IMR-90 (cell line): Measurements from ENCODE around the gene NOTO. TPM values are rescaled to one million over a fixed set of nuclear protein-coding genes. Genes with fewer than 3 reads are reported as not detected.

Experiments used
- ATAC-seq: fragments of 200-7000 bp; cut with Tn5 transposase; 2 replicates; pipeline ENCODE4 v1.9.1; 2020; ENCODE audit warnings: low read depth, mild to moderate bottlenecking, moderate library complexity
- BruUV-seq: library from RNA; stranded (reverse); fragments of 400-500 nt; replicated peaks from 2 replicates; lab custom pipeline; 2021; lab: Mats Ljungman, UMichigan
- CTCF ChIA-PET: fragments of 300-600 bp; formaldehyde crosslinking; extraction: SDS; loops from one replicate; lab custom pipeline; 2021; ENCODE audit warnings: antibody characterized with exemption; lab: Yijun Ruan, JAX
- POLR2A ChIA-PET: fragments of 300-600 bp; sonication (Branson Sonifier 250); formaldehyde crosslinking; loops from one replicate; lab custom pipeline; 2022; ENCODE audit warnings: antibody characterized with exemption; ENCODE audit not compliant: unreplicated experiment; lab: Charles Lee
- DNase-seq: peaks from one replicate; pipeline ENCODE4 v3.0.0; 2013
- H2AFZ ChIP-seq: replicated peaks from 2 replicates; pipeline ENCODE3; 2013; ENCODE audit warnings: low read length, mild to moderate bottlenecking; ENCODE audit not compliant: poor library complexity
- H2AK5ac ChIP-seq: 2 replicates; pipeline ENCODE4 v1.6.1; 2013; ENCODE audit warnings: low read depth, low read length, inconsistent platforms
- H2AK9ac ChIP-seq: replicated peaks from 2 replicates; pipeline ENCODE3; 2013; ENCODE audit warnings: mild to moderate bottlenecking, low read depth, low read length, moderate library complexity; ENCODE audit not compliant: poor library complexity
- H2BK120ac ChIP-seq: 2 replicates; pipeline ENCODE4 v1.6.1; 2013; ENCODE audit warnings: low read depth, low read length, inconsistent platforms
- H2BK15ac ChIP-seq: 3 replicates; pipeline ENCODE4 v1.6.1; 2013; ENCODE audit warnings: low read depth, low read length, inconsistent platforms
- H2BK20ac ChIP-seq: 2 replicates; pipeline ENCODE4 v1.6.1; 2013; ENCODE audit warnings: low read depth, mild to moderate bottlenecking, inconsistent platforms, low read length, moderate library complexity
- H2BK5ac ChIP-seq: 2 replicates; pipeline ENCODE4 v1.6.1; 2013; ENCODE audit warnings: mild to moderate bottlenecking, low read depth, low read length, inconsistent platforms; ENCODE audit not compliant: poor library complexity, severe bottlenecking
- H3K14ac ChIP-seq: replicated peaks from 2 replicates; pipeline ENCODE4 v1.6.1; 2013; ENCODE audit warnings: low read depth, low read length, inconsistent platforms
- H3K18ac ChIP-seq: 2 replicates; pipeline ENCODE4 v1.6.1; 2013; ENCODE audit warnings: low read depth, low read length, control low read depth
- H3K23ac ChIP-seq: 2 replicates; pipeline ENCODE4 v1.6.1; 2013; ENCODE audit warnings: low read depth, low read length, inconsistent platforms
- H3K27ac ChIP-seq: 2 replicates; pipeline ENCODE4 v1.5.1; 2013; ENCODE audit warnings: mild to moderate bottlenecking, control low read depth, low read length; ENCODE audit not compliant: insufficient read depth
- H3K27me3 ChIP-seq: 2 replicates; pipeline ENCODE4 v1.6.1; 2013; ENCODE audit warnings: low read length; ENCODE audit not compliant: control insufficient read depth, insufficient read depth
- H3K36me3 ChIP-seq: 2 replicates; pipeline ENCODE4 v1.6.1; 2013; ENCODE audit warnings: low read length, mixed read lengths; ENCODE audit not compliant: control insufficient read depth, insufficient read depth
- H3K4ac ChIP-seq: 2 replicates; pipeline ENCODE4 v1.6.1; 2013; ENCODE audit warnings: low read depth, low read length, inconsistent platforms
- H3K4me1 ChIP-seq: 2 replicates; pipeline ENCODE4 v1.6.1; 2013; ENCODE audit warnings: low read length, mixed read lengths; ENCODE audit not compliant: control insufficient read depth, insufficient read depth
- H3K4me2 ChIP-seq: 2 replicates; pipeline ENCODE4 v1.6.1; 2013; ENCODE audit warnings: low read depth, mild to moderate bottlenecking, control low read depth, low read length, moderate library complexity
- H3K4me3 ChIP-seq: 2 replicates; pipeline ENCODE4 v1.5.1; 2013; ENCODE audit warnings: low read depth, mild to moderate bottlenecking, control low read depth, low read length, moderate library complexity; ENCODE audit not compliant: insufficient read depth
- H3K56ac ChIP-seq: 2 replicates; pipeline ENCODE4 v1.6.1; 2013; ENCODE audit warnings: low read length, inconsistent platforms; ENCODE audit not compliant: insufficient read depth; ENCODE audit errors: extremely low read depth
- H3K79me1 ChIP-seq, 2 experiments: 2 replicates each; pipeline ENCODE4 v1.6.1; 2013; ENCODE audit warnings: low read length in 2 of 2, inconsistent platforms in 1 of 2, low read depth in 1 of 2
- H3K9ac ChIP-seq: 2 replicates; pipeline ENCODE4 v1.6.1; 2013; ENCODE audit warnings: low read depth, low read length, control low read depth
- H3K9me1 ChIP-seq: 2 replicates; pipeline ENCODE4 v1.6.1; 2013; ENCODE audit warnings: low read length, inconsistent platforms; ENCODE audit not compliant: insufficient read depth
- H3K9me3 ChIP-seq: 2 replicates; pipeline ENCODE4 v1.6.1; 2013; ENCODE audit warnings: low read length; ENCODE audit not compliant: control insufficient read depth, insufficient read depth
- H4K20me1 ChIP-seq: 2 replicates; pipeline ENCODE4 v1.6.1; 2013; ENCODE audit warnings: low read length, inconsistent platforms; ENCODE audit not compliant: insufficient read depth
- H4K5ac ChIP-seq: 2 replicates; pipeline ENCODE4 v1.6.1; 2013; ENCODE audit warnings: mild to moderate bottlenecking, low read depth, low read length, control low read depth
- H4K8ac ChIP-seq, 2 experiments: 2 replicates each; pipeline ENCODE4 v1.6.1; 2013; ENCODE audit warnings: low read depth in 2 of 2, low read length in 2 of 2, control low read depth in 1 of 2, inconsistent platforms in 1 of 2
- H4K91ac ChIP-seq: 2 replicates; pipeline ENCODE4 v1.6.1; 2013; ENCODE audit warnings: low read depth, low read length, inconsistent platforms; ENCODE audit not compliant: insufficient read depth
- MXI1 ChIP-seq: IDR thresholded peaks from 2 replicates; pipeline ENCODE4 v1.6.1; 2012; ENCODE audit warnings: low read depth, mild to moderate bottlenecking, low read length, moderate library complexity, borderline replicate concordance
- RAD21 ChIP-seq: IDR thresholded peaks from 2 replicates; pipeline ENCODE4 v1.6.1; 2012; ENCODE audit warnings: low read length, improper control_type of control experiment
- WGBS, 2 experiments: methylation state at CpG; one replicate each; pipeline versions ENCODE4 v1.1.5 to v1.1.7; 2013; ENCODE audit warnings: missing lambda C conversion rate in 2 of 2; ENCODE audit not compliant: insufficient read length in 1 of 2; ENCODE audit errors: extremely low coverage in 2 of 2; 5-methylcytosine and 5-hydroxymethylcytosine counted together
- dilution Hi-C: fragments of 300-500 bp; cut with HindIII; formaldehyde crosslinking; loops from one replicate; pipeline ENCODE4 v1.14.3; 2018; ENCODE audit warnings: low sequenced_read_pairs; ENCODE audit not compliant: unreplicated experiment
- in situ Hi-C: fragments of 300-500 bp; cut with MboI; formaldehyde crosslinking; loops from 3 replicates; pipeline ENCODE4 v1.14.3; 2019; ENCODE audit warnings: low sequenced_read_pairs, inconsistent platforms, mixed read lengths
- intact Hi-C: fragments of 100-400 bp; cut with micrococcal nuclease; formaldehyde crosslinking; loops from 2 replicates; pipeline ENCODE4 v1.10.0; 2022
- polyA plus RNA-seq, 3 experiments: library from polyadenylated mRNA; depleted of rRNA; stranded (reverse); fragments of >200 nt; gene quantifications; 2 replicates each; pipeline ENCODE4 v1.2.3, GENCODE V29; 2012; ENCODE audit warnings: low replicate concordance in 1 of 3
- total RNA-seq: library from RNA; depleted of rRNA; stranded (reverse); fragments of >200 nt; gene quantifications from 2 replicates; pipeline ENCODE4 v1.2.3, GENCODE V29; 2012; rRNA removed
- TF ChIP-seq, protein P1 (sequence below): conservative IDR thresholded peaks from 2 replicates; pipeline ENCODE4 v1.5.1; 2012; ENCODE audit warnings: mild to moderate bottlenecking, low read depth, low read length, improper control_type of control experiment
- TF ChIP-seq, protein P2 (sequence below): fragments of 150-350 bp; IDR thresholded peaks from 2 replicates; pipeline ENCODE4 v1.6.1; 2017; ENCODE audit warnings: mild to moderate bottlenecking, antibody characterized with exemption, low read length, low read depth

The NOTO gene
- total and polyA plus RNA-seq, 2 of the 4 experiments (the other 2 are of a cell fraction): not detected

DNA sequence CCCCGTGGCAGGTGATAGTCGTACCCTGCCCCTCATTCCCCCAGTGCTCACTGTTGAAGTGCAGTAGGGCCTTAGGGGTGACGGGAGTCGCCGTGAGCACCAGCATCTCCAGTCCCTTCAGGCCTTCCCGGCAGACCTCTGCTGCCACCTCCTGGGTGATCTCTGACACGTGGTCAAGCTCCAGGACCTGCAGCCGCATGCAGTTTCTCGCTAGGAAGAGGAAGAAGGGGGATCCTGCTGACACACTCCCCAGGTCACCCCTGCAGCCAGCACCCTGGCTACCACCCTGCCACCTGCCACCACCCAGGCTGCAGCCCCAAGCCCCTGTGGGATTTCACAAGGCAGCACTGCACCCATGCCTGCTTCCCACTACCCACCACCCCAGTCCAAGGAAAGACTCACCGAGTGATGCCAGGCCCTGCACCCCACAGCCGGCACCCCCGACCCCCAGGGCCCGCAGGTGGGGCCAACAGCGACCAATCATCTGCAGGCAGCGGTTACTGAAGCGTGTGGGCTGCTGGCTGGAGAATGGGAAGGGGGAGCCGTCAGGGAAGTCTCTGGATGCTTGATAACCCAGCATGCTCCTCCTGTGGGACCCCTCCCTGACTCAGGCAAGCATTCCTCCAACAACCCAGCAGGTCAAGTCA, 58.1 kb downstream of the NOTO start:
- H3K27ac ChIP-seq: no peak overlapping the region
- no peak overlapping the region for H3K4ac ChIP-seq
- H4K5ac ChIP-seq: no peak overlapping the region
- H3K9ac ChIP-seq: no peak overlapping the region
- no TSS peak for BruUV-seq
- no peaks in the 10 kb centered on the region for H3K79me1 ChIP-seq
- no peak overlapping the region for H3K23ac ChIP-seq
- 0 out of 2 replicates have a peak, but pooled peaks cover 3% of the 10 kb centered on the region for H3K9me1 ChIP-seq
- no peaks in the 10 kb centered on the region for H3K4me1 ChIP-seq
- ATAC-seq (peak; percentile 84), DNase-seq (peak; percentile 43)
- no peak overlapping the region for H2BK120ac ChIP-seq
- H2AK5ac ChIP-seq: no peak overlapping the region
- ChIA-PET POLR2A (no interaction called here), CTCF (interaction anchor here (0.7 kb wide), 1 partner anchor 11 kb away, joined by 4 read pairs; no protein-coding TSS in a partner anchor)
- TF ChIP-seq, protein P1, sequence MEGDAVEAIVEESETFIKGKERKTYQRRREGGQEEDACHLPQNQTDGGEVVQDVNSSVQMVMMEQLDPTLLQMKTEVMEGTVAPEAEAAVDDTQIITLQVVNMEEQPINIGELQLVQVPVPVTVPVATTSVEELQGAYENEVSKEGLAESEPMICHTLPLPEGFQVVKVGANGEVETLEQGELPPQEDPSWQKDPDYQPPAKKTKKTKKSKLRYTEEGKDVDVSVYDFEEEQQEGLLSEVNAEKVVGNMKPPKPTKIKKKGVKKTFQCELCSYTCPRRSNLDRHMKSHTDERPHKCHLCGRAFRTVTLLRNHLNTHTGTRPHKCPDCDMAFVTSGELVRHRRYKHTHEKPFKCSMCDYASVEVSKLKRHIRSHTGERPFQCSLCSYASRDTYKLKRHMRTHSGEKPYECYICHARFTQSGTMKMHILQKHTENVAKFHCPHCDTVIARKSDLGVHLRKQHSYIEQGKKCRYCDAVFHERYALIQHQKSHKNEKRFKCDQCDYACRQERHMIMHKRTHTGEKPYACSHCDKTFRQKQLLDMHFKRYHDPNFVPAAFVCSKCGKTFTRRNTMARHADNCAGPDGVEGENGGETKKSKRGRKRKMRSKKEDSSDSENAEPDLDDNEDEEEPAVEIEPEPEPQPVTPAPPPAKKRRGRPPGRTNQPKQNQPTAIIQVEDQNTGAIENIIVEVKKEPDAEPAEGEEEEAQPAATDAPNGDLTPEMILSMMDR: peak; percentile 45
- peak; percentile 46 for TF ChIP-seq RAD21
- TF ChIP-seq MXI1: no peak
- TF ChIP-seq, protein P2, sequence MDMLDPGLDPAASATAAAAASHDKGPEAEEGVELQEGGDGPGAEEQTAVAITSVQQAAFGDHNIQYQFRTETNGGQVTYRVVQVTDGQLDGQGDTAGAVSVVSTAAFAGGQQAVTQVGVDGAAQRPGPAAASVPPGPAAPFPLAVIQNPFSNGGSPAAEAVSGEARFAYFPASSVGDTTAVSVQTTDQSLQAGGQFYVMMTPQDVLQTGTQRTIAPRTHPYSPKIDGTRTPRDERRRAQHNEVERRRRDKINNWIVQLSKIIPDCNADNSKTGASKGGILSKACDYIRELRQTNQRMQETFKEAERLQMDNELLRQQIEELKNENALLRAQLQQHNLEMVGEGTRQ: peak; percentile 37; the same call in 1 of the 2 replicates
- peak overlapping the region; percentile 62 for H2AFZ ChIP-seq
- peaks cover 8% of the 10 kb centered on the region for H4K20me1 ChIP-seq
- peaks cover 8% of the 10 kb centered on the region for H3K36me3 ChIP-seq
- no peak overlapping the region for H3K18ac ChIP-seq
- H4K91ac ChIP-seq: no peak overlapping the region
- H3K4me2 ChIP-seq: no peak overlapping the region
- no peak overlapping the region for H3K4me3 ChIP-seq
- no peak overlapping the region for H3K56ac ChIP-seq
- no peak overlapping the region for H2BK15ac ChIP-seq
- H3K27me3 ChIP-seq: no peaks in the 10 kb centered on the region
- dilution Hi-C loops (no loop called here), in situ Hi-C loops (no loop called here), intact Hi-C loops (loop anchor here (5.0 kb wide), 1 partner anchor 98 kb away; no protein-coding TSS in a partner anchor)
- no peak overlapping the region for H4K8ac ChIP-seq
- no peak overlapping the region for H3K14ac ChIP-seq
- H3K9me3 ChIP-seq: no peaks in the 10 kb centered on the region
- no peak overlapping the region for H2AK9ac ChIP-seq
- no peak overlapping the region for H2BK20ac ChIP-seq
- 21% methylated on average over 4 of the region's 17 CpGs; no CpG with 5 or more reads in 1 of the 2 experiments for WGBS, 2 experiments
- H2BK5ac ChIP-seq: no peak overlapping the region

Other genes with a start within 250 kb of the NOTO start
- gene SFXN5, start 130.9 kb upstream of the NOTO start, total RNA-seq: 8.3 and 8.6 TPM in 2 replicates
- gene SFXN5, start 130.9 kb upstream of the NOTO start, polyA plus RNA-seq (2012; rRNA removed): 14.3 and 17.0 TPM in 2 replicates
- gene RAB11FIP5, start 89.6 kb upstream of the NOTO start, total RNA-seq: 21.4 and 21.5 TPM in 2 replicates
- 34.5 and 36.0 TPM in 2 replicates for gene RAB11FIP5, start 89.6 kb upstream of the NOTO start, polyA plus RNA-seq (2012; rRNA removed)
- gene SMYD5, start 11.7 kb downstream of the NOTO start, total RNA-seq: 18.9 and 19.7 TPM in 2 replicates
- gene SMYD5, start 11.7 kb downstream of the NOTO start, polyA plus RNA-seq (2012; rRNA removed): 16.9 and 17.8 TPM in 2 replicates
- gene PRADC1, start 30.7 kb downstream of the NOTO start, total RNA-seq: 13.1 and 14.4 TPM in 2 replicates
- gene PRADC1, start 30.7 kb downstream of the NOTO start, polyA plus RNA-seq (2012; rRNA removed): 18.4 and 23.1 TPM in 2 replicates
- 557 and 575 TPM in 2 replicates for gene CCT7, start 31.7 kb downstream of the NOTO start, total RNA-seq
- 321 and 329 TPM in 2 replicates for gene CCT7, start 31.7 kb downstream of the NOTO start, polyA plus RNA-seq (2012; rRNA removed)
- gene FBXO41, start 81.9 kb downstream of the NOTO start, total RNA-seq: 0.54 and 0.83 TPM in 2 replicates
- gene FBXO41, start 81.9 kb downstream of the NOTO start, polyA plus RNA-seq (2012; rRNA removed): 3.4 and 3.7 TPM in 2 replicates
- gene EGR4, start 91.0 kb downstream of the NOTO start, total RNA-seq: not detected in 2 replicates
- not detected in 2 replicates for gene EGR4, start 91.0 kb downstream of the NOTO start, polyA plus RNA-seq (2012; rRNA removed)
- 20.8 and 30.8 TPM in 2 replicates for gene ALMS1, start 183.3 kb downstream of the NOTO start, total RNA-seq
- gene ALMS1, start 183.3 kb downstream of the NOTO start, polyA plus RNA-seq (2012; rRNA removed): 20.7 and 52.8 TPM in 2 replicates